ENCODE results near the gene CFAP107. TPM values are rescaled to one million over a fixed set of nuclear protein-coding genes. Genes with fewer than 3 reads are reported as not detected.

CFAP107 gene
- total RNA-seq, 1 experiment from 2014 or later = not detected

DNA sequence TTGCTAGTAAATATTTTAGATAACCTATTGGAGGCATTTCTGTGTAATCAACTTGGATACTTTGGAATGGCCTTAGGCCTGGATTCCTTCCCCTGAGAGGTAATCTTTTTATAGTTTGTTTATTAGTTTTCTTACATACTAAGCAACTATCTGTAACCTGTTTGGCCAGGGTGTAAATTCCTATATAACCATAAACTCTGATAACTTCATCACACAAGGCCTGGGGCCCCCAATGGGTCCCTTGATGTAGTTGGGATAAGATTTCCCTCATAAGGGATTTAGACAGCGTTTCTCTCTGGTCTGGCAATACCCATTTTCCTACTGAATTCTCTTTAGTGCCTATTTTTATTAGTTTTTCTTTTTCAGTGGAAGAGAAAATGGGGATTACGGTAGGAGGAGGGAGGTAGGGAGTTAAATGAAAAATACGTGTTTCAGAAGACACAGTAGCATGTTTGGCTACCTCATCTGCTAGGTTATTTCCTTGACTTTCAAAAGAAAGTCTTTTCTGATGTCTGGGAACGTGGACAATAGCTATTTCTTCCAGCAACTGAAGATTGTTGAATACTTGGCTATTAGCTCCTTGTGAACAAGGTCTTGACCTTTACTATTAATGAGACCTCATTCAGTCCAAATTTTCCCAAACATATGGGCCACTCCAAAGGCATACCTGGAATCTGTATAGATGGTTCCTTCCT lies 37.5 kb upstream of the CFAP107 start:
- CTCF ChIA-PET = no interaction called here
- peaks cover 19% of the 10 kb centered on the region for H3K36me3 Mint-ChIP-seq
- H3K4me3 Mint-ChIP-seq = no peak overlapping the region
- no peak for DNase-seq (ENCODE audit: low spot score)
- no peak overlapping the region for H3K27ac Mint-ChIP-seq
- no peak for TF ChIP-seq ATF3 (CRISPR knock-in tag; conservative IDR thresholded peaks at IDR 0.05)
- TF ChIP-seq ZNF317 (CRISPR knock-in tag; IDR thresholded peaks at IDR 0.05; ENCODE audit: borderline replicate concordance, low read depth) = no peak
- no peak for TF ChIP-seq USF2 (CRISPR knock-in tag; IDR thresholded peaks at IDR 0.05)
- no peak for TF ChIP-seq ERG (CRISPR knock-in tag; IDR thresholded peaks at IDR 0.05)
- no peak for TF ChIP-seq HMGA2 (CRISPR knock-in tag; IDR thresholded peaks at IDR 0.05)
- no peak for TF ChIP-seq JUN (CRISPR knock-in tag; IDR thresholded peaks at IDR 0.05)
- no peak for TF ChIP-seq GRHL2 (CRISPR knock-in tag; IDR thresholded peaks at IDR 0.05; ENCODE audit: insufficient replicate concordance, severe bottlenecking)
- TF ChIP-seq MLX (CRISPR knock-in tag; IDR thresholded peaks at IDR 0.05) = no peak
- peaks cover 30% of the 10 kb centered on the region for H3K4me1 Mint-ChIP-seq
- ATAC-seq = no peak
- peaks cover 7% of the 10 kb centered on the region for H3K27me3 Mint-ChIP-seq (ENCODE audit: low read depth)
- POLR2A ChIA-PET = no interaction called here
- peaks cover 21% of the 10 kb centered on the region for H3K9me3 Mint-ChIP-seq

- Mint-ChIP-seq H3K27ac (no peak overlapping the region), H3K4me3 (no peak overlapping the region), H3K4me1 (peaks cover 36% of the 10 kb centered on the region), H3K9me3 (peaks cover 16% of the 10 kb centered on the region), H3K27me3 (ENCODE audit: low read depth) (peaks cover 4% of the 10 kb centered on the region), H3K36me3 (peaks cover 14% of the 10 kb centered on the region)
- no peak for DNase-seq (ENCODE audit: low spot score)
- ChIA-PET POLR2A (no interaction called here), CTCF (no interaction called here)
- no peak for ATAC-seq
- TF ChIP-seq NFATC4 (CRISPR knock-in tag; IDR thresholded peaks at IDR 0.05) (no peak), USF1 (CRISPR knock-in tag; IDR thresholded peaks at IDR 0.05) (no peak), ETV6 (CRISPR knock-in tag; IDR thresholded peaks at IDR 0.05) (no peak), HMGA2 (CRISPR knock-in tag; IDR thresholded peaks at IDR 0.05) (no peak), FOXP1 (CRISPR knock-in tag; IDR thresholded peaks at IDR 0.05; ENCODE audit: borderline replicate concordance) (no peak), PRRX2 (CRISPR knock-in tag; IDR thresholded peaks at IDR 0.05) (no peak), MYBL2 (CRISPR knock-in tag; IDR thresholded peaks at IDR 0.05) (no peak), SMAD3 (CRISPR knock-in tag; IDR thresholded peaks at IDR 0.05; ENCODE audit: borderline replicate concordance) (no peak), NFE2L1 (CRISPR knock-in tag; IDR thresholded peaks at IDR 0.05) (no peak), TEAD4 (CRISPR knock-in tag; IDR thresholded peaks at IDR 0.05) (no peak), PREB (CRISPR knock-in tag; IDR thresholded peaks at IDR 0.05; ENCODE audit: borderline replicate concordance) (no peak), JUN (CRISPR knock-in tag; IDR thresholded peaks at IDR 0.05) (no peak), MLX (CRISPR knock-in tag; IDR thresholded peaks at IDR 0.05) (no peak), HMGXB4 (CRISPR knock-in tag; IDR thresholded peaks at IDR 0.05) (no peak), ZBTB21 (CRISPR knock-in tag; IDR thresholded peaks at IDR 0.05; ENCODE audit: borderline replicate concordance) (no peak), CBFB (CRISPR knock-in tag; IDR thresholded peaks at IDR 0.05; ENCODE audit: low read depth) (no peak)
- TF ChIP-seq, protein P1, sequence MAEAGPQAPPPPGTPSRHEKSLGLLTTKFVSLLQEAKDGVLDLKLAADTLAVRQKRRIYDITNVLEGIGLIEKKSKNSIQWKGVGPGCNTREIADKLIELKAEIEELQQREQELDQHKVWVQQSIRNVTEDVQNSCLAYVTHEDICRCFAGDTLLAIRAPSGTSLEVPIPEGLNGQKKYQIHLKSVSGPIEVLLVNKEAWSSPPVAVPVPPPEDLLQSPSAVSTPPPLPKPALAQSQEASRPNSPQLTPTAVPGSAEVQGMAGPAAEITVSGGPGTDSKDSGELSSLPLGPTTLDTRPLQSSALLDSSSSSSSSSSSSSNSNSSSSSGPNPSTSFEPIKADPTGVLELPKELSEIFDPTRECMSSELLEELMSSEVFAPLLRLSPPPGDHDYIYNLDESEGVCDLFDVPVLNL (CRISPR knock-in tag; IDR thresholded peaks at IDR 0.05; ENCODE audit: borderline replicate concordance, low read depth) = no peak
- TF ChIP-seq, protein P2, sequence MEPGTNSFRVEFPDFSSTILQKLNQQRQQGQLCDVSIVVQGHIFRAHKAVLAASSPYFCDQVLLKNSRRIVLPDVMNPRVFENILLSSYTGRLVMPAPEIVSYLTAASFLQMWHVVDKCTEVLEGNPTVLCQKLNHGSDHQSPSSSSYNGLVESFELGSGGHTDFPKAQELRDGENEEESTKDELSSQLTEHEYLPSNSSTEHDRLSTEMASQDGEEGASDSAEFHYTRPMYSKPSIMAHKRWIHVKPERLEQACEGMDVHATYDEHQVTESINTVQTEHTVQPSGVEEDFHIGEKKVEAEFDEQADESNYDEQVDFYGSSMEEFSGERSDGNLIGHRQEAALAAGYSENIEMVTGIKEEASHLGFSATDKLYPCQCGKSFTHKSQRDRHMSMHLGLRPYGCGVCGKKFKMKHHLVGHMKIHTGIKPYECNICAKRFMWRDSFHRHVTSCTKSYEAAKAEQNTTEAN (CRISPR knock-in tag; IDR thresholded peaks at IDR 0.05) = no peak
Measured at GRCh38 chr1:12709091-12709491, 36.9 kb upstream of the CFAP107 start.

Data from WTC11 (cell line).